H7 (cell line): ENCODE data around the gene NCBP1. TPM values are rescaled to one million over a fixed set of nuclear protein-coding genes. Genes with fewer than 3 reads are reported as not detected.

Source experiments
- DNase-seq: peaks from one replicate; pipeline ENCODE4 v3.0.0; 2012
- H3K27me3 ChIP-seq: 2 replicates; pipeline ENCODE4 v1.6.0; 2011; ENCODE audit warnings: mild to moderate bottlenecking, low read length; ENCODE audit not compliant: control insufficient read depth, insufficient read depth
- H3K36me3 ChIP-seq: replicated peaks from 2 replicates; pipeline ENCODE4 v1.5.1; 2011; ENCODE audit warnings: low read length; ENCODE audit not compliant: control insufficient read depth, insufficient read depth
- H3K4me3 ChIP-seq: 2 replicates; pipeline ENCODE4 v1.5.1; 2011; ENCODE audit warnings: low read depth, mild to moderate bottlenecking, control low read depth, low read length, moderate library complexity; ENCODE audit not compliant: insufficient read depth
- total RNA-seq: library from RNA; depleted of rRNA; stranded (reverse); fragments of >200 nt; shearing (Covaris generic); gene quantifications from 2 replicates; pipeline ENCODE4 v1.2.3, GENCODE V29; 2014; rRNA removed

NCBP1 gene
- total RNA-seq, 1 experiment from 2014 or later: 35.3 TPM

- Histone ChIP-seq H3K4me3 (no peak overlapping the region), H3K36me3 (no peaks in the 10 kb centered on the region), H3K27me3 (no peaks in the 10 kb centered on the region)
- no peak for DNase-seq
Measured at GRCh38 chr9:97703437-97704344, 70.1 kb downstream of the NCBP1 start.

DNA sequence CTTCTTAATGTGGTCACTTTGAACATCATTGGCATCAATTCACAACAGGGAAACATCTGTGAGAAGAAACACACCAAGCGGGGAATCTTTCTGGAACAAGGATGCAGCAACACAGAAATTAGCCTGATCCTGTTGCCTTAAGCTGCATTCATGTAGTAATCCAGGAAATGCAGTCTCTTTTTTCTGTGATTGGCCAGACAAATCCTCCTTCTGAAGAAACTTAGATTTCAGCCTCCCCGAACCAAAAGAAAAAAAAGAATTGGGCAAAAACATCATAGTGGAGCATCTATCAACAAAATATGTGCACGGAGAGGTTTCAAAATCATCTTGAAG, 70.7 kb downstream of the NCBP1 start:
- Histone ChIP-seq H3K36me3 (no peaks in the 10 kb centered on the region), H3K4me3 (no peak overlapping the region), H3K27me3 (no peaks in the 10 kb centered on the region)
- no peak for DNase-seq

DNA sequence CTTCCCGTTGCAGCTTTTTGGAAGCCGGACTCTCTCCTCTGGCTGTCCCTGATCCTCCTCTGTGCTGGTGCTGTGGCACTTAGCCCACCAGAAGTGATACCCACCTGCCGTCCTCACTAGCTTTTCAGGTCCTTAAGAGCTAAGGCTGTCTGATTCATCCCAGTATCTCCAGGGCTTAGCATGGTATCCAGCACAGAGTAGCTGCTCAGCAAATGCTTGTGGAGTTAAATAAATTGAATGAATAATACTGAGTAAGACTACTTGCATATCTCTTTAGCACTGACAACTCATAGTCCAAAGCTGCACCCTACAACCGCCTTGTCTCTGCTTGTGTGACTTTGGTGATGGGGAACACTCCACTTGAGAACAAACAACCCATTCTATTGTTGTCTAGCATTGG, 71.2 kb downstream of the NCBP1 start:
- DNase-seq: no peak
- Histone ChIP-seq H3K4me3 (no peak overlapping the region), H3K36me3 (no peaks in the 10 kb centered on the region), H3K27me3 (no peaks in the 10 kb centered on the region)

- no peaks in the 10 kb centered on the region for H3K36me3 ChIP-seq
- no peak for DNase-seq
- no peak overlapping the region for H3K4me3 ChIP-seq
- no peaks in the 10 kb centered on the region for H3K27me3 ChIP-seq
Measured at GRCh38 chr9:97705354-97705950, 71.8 kb downstream of the NCBP1 start.

- Histone ChIP-seq H3K4me3 (no peak overlapping the region), H3K36me3 (no peaks in the 10 kb centered on the region), H3K27me3 (no peaks in the 10 kb centered on the region)
- no peak for DNase-seq
Measured at GRCh38 chr9:97706246-97706645, 72.6 kb downstream of the NCBP1 start.

DNA sequence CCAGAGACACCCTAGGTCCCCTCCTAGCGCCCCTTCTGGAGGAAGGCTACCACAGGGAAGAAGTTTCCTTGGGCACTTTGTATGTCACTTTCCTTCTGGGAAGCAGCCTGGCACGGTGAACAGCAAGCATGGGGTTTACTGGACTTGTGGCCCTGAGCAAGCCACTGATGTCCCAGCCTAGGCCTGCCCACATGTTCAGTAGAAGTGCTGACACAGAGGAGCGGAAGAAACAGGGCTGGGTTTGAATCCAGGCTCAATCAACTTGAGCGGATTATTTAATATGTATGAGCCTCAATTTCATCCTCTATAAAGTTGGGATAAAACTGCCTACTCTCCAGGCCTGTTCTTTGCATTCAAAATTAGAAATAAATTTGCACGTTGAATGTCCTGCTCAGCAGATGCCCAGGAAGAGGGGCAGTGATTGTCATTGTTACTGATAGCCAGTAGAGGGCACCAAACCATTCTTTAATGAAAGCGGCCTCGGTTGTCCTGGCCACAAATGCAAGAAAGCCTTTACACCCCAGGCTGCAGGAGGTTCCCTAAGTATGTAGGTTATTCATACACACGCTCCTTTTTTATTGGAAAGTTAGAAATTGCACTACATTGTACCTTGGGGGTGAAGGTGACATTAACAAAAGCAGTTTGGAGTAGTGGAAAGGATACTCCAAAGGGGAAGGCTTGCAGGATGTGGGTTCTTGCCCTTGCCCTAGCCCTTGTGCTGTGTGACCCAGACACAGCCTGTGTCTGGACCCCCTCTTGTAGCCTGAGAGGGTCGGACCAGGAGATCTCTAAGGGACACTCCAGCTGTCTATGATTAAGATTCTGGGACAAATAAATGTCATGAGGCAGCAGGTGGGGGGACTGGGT, 77.0 kb downstream of the NCBP1 start:
- Histone ChIP-seq H3K36me3 (no peaks in the 10 kb centered on the region), H3K4me3 (no peak overlapping the region), H3K27me3 (no peaks in the 10 kb centered on the region)
- peak; percentile 82 for DNase-seq

GRCh38 chr9:97711223-97711626, 77.6 kb downstream of the NCBP1 start:
- no peaks in the 10 kb centered on the region for H3K27me3 ChIP-seq
- H3K36me3 ChIP-seq: no peaks in the 10 kb centered on the region
- no peak overlapping the region for H3K4me3 ChIP-seq
- peak; percentile 65 for DNase-seq

GRCh38 chr9:97714435-97714834, 80.8 kb downstream of the NCBP1 start:
- no peak for DNase-seq
- H3K27me3 ChIP-seq: no peaks in the 10 kb centered on the region
- no peaks in the 10 kb centered on the region for H3K36me3 ChIP-seq
- no peak overlapping the region for H3K4me3 ChIP-seq

- no peak overlapping the region for H3K4me3 ChIP-seq
Measured at GRCh38 chr9:97717866-97718265, 84.2 kb downstream of the NCBP1 start.

DNA sequence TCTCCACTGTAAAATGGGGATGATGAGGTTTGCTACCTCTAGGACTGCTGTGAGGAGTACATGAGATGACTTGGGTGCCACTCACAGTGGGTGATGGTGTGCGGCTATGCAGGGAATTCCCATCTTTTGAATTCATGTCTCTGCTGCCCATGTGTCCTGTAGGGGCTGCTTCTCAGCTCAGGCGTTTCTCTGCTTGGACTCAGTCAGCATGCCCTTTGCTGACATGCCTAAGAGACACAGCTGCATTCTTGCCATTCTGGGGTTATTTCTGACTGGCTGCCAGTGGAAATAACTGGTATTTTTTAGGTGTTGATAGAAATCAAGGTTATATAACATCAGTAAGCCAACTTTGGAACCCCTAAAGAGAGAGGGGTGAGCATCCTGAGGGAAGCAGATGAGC, 87.8 kb downstream of the NCBP1 start:
- Histone ChIP-seq H3K36me3 (no peaks in the 10 kb centered on the region), H3K27me3 (no peaks in the 10 kb centered on the region), H3K4me3 (no peak overlapping the region)
- no peak for DNase-seq

More at GRCh38 chr9:97717866-97718265, 84.2 kb downstream of the NCBP1 start:
- H3K27me3 ChIP-seq: no peaks in the 10 kb centered on the region
- no peaks in the 10 kb centered on the region for H3K36me3 ChIP-seq
- no peak for DNase-seq

- no peak for DNase-seq
- no peaks in the 10 kb centered on the region for H3K27me3 ChIP-seq
- no peaks in the 10 kb centered on the region for H3K36me3 ChIP-seq
- H3K4me3 ChIP-seq: no peak overlapping the region
Measured at GRCh38 chr9:97722331-97722730, 88.7 kb downstream of the NCBP1 start.

Other genes with a start within 250 kb of the NCBP1 start
- gene TDRD7, start 221.7 kb upstream of the NCBP1 start, total RNA-seq: 4.0 and 7.7 TPM in 2 replicates
- 0.52 and 1.9 TPM in 2 replicates for gene TMOD1, start 132.2 kb upstream of the NCBP1 start, total RNA-seq
- gene TSTD2, start 453 bp upstream of the NCBP1 start, total RNA-seq: 13.0 and 15.6 TPM in 2 replicates
- gene XPA, start 63.5 kb downstream of the NCBP1 start, total RNA-seq: 1.5 and 3.5 TPM in 2 replicates
- 0.07 and 0.14 TPM in 2 replicates for gene FOXE1, start 219.4 kb downstream of the NCBP1 start, total RNA-seq